ENCODE data around the gene EIF3A. TPM values are rescaled to one million over a fixed set of nuclear protein-coding genes. Genes with fewer than 3 reads are reported as not detected.
"Not testable (repeated sequence)": the region's sequence is repeated elsewhere in the genome, so short reads cannot be mapped to it uniquely, and the experiment has no call there.

Gene EIF3A
- total RNA-seq, 6 experiments from 2014 or later: 132 to 149 (median 139) TPM

DNA sequence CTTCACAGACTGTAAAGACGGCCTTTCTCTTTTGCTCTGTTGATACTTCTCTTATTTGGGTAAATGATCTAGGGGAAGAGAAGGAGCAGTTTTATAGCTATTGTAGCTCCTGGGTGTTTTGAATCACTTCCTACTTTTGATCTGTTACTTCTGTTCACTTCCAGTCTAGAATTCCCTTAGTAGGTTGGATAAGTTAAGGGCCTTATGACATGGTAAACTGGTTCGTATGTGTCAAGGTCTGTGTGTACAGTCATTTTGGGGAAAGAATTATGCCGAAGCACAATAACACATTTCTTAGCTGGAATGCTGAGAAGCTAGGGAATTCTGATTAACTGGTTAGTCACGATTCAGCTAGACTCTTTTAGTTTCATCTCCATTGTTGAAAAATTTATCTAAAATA, 31.4 kb upstream of the EIF3A start:
- peaks cover 37% of the 10 kb centered on the region for H3K4me1 Mint-ChIP-seq (ENCODE audit: low read depth)
- no peaks in the 10 kb centered on the region for H3K9me3 Mint-ChIP-seq
- peak overlapping the region; percentile 56; the same call in 1 of the 2 replicates for H3K4me3 Mint-ChIP-seq

DNA sequence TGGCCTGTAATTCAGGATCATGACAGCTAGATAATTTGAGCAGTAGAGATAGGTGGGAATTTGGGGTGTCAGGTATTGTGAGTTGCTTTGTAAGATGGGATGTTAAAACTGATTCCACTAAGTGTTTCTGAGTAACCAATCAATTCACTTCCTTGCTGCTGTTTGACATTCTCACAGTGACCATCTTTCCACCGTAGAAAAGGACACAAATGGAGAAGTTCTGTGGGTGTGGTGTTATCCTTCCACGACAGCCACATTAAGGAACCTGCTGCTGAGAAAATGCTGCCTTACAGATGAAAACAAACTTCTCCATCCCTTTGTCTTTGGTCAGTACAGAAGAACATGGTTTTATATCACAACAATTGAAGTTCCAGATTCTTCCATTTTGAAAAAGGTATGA, 27.2 kb upstream of the EIF3A start:
- H3K4me1 Mint-ChIP-seq (ENCODE audit: low read depth): peaks cover 13% of the 10 kb centered on the region
- not testable (repeated sequence) for H3K36me3 Mint-ChIP-seq (ENCODE audit: low read depth); H3K9me3 Mint-ChIP-seq

More for the DNA sequence above, 31.4 kb upstream of the EIF3A start:
- peak overlapping the region; percentile 85 for H3K27ac Mint-ChIP-seq
- H3K27me3 Mint-ChIP-seq (ENCODE audit: insufficient read depth): no peaks in the 10 kb centered on the region; the same call in 1 of the 2 replicates
- TF ChIP-seq, protein P1, sequence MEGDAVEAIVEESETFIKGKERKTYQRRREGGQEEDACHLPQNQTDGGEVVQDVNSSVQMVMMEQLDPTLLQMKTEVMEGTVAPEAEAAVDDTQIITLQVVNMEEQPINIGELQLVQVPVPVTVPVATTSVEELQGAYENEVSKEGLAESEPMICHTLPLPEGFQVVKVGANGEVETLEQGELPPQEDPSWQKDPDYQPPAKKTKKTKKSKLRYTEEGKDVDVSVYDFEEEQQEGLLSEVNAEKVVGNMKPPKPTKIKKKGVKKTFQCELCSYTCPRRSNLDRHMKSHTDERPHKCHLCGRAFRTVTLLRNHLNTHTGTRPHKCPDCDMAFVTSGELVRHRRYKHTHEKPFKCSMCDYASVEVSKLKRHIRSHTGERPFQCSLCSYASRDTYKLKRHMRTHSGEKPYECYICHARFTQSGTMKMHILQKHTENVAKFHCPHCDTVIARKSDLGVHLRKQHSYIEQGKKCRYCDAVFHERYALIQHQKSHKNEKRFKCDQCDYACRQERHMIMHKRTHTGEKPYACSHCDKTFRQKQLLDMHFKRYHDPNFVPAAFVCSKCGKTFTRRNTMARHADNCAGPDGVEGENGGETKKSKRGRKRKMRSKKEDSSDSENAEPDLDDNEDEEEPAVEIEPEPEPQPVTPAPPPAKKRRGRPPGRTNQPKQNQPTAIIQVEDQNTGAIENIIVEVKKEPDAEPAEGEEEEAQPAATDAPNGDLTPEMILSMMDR (IDR thresholded peaks at IDR 0.05): no peak
- peak; percentile 68 for DNase-seq
- peaks cover 16% of the 10 kb centered on the region for H3K36me3 Mint-ChIP-seq (ENCODE audit: low read depth)

DNA sequence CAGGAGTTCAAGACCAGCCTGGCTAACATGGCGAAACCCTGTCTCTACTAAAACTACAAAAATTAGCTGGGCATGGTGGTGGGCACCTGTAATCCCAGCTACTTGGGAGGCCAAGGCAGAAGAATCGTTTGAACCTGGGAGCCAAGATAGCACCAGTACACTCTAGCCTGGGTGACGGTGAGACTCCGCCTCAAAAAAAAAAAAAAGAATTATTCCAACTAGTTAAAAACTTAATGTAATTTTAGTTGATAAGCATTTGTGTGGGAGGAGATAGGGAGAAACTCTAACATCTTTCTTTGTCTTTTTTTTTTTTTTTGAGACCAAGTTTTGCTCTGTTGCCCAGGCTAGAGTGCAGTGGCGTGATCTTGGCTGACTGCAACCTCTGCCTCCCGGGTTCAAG, 26.5 kb upstream of the EIF3A start:
- H3K9me3 Mint-ChIP-seq; H3K4me1 Mint-ChIP-seq (ENCODE audit: low read depth); H3K4me3 Mint-ChIP-seq; H3K36me3 Mint-ChIP-seq (ENCODE audit: low read depth); H3K27me3 Mint-ChIP-seq (ENCODE audit: insufficient read depth); DNase-seq; H3K27ac Mint-ChIP-seq: not testable (repeated sequence)

More for the DNA sequence above, 27.2 kb upstream of the EIF3A start:
- not testable (repeated sequence) for H3K4me3 Mint-ChIP-seq; H3K27ac Mint-ChIP-seq; H3K27me3 Mint-ChIP-seq (ENCODE audit: insufficient read depth); DNase-seq

DNA sequence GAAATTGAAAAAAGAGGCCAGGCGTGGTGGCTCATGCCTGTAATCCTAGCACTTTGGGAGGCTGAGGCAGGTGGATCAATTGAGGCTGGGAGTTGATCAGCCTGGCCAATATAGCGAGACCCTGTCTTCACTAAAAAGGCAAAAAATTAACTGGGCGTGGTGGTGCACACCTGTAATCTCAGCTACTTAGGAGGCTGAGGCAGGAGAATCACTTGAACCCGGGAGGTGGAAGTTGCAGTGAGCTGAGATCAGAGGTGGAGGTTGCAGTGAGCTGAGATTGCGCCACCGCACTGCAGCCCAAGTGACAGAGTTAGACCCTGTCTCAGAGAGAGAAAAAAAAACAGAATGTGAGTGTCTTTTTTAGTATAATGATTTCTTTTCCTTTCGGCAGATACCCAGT, 25.3 kb upstream of the EIF3A start:
- not testable (repeated sequence) for H3K27ac Mint-ChIP-seq; H3K9me3 Mint-ChIP-seq; H3K4me3 Mint-ChIP-seq; H3K27me3 Mint-ChIP-seq (ENCODE audit: insufficient read depth); DNase-seq; H3K36me3 Mint-ChIP-seq (ENCODE audit: low read depth)
- peaks cover 11% of the 10 kb centered on the region for H3K4me1 Mint-ChIP-seq (ENCODE audit: low read depth)

DNA sequence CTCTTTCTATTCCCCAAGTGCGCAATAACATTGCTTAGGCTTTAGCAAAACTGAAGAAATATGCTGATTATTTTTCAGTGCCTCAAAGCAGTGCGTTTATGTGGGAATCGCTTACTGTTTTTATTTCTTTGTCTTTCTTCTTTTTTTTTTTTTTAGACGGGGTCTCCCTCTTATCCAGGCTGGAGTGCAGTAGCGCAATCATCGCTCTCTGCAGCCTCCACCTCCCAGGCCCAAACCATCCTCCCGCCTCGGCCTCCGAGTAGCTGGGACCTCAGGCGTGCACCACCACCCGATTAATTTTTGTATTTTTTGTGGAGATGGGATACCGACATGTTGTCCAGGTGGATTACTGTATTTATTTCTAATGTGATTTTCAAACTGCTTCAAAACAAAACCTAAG, 24.5 kb upstream of the EIF3A start:
- Mint-ChIP-seq H3K9me3 (no peaks in the 10 kb centered on the region), H3K4me1 (ENCODE audit: low read depth) (peaks cover 19% of the 10 kb centered on the region), H3K36me3 (ENCODE audit: low read depth) (peaks cover 5% of the 10 kb centered on the region; the same call in 1 of the 2 replicates), H3K4me3 (peak overlapping the region; percentile 88), H3K27ac (no peak overlapping the region), H3K27me3 (ENCODE audit: insufficient read depth) (peaks cover 3% of the 10 kb centered on the region; the same call in 1 of the 2 replicates)
- no peak for DNase-seq
- TF ChIP-seq, protein P1 (IDR thresholded peaks at IDR 0.05): no peak

DNA sequence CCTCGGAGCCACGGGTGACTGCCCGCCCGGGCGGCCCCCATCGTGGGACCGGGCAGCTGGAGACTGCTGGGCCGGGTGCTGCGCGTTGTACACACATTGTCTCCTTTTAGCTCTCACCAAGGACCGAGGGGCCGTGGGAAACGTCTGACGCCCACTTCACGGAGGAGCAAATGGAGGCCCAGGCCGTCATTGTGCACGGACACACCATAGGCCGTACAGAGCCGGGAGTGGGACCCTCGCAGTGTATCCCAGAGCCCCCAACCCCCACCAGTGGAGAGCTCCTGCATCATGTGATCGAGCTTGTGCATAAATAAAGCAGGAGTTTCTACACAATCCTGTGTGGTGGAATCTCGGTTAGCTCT, 24.0 kb upstream of the EIF3A start:
- Mint-ChIP-seq H3K27me3 (ENCODE audit: insufficient read depth) (peaks cover 3% of the 10 kb centered on the region; the same call in 1 of the 2 replicates), H3K27ac (no peak overlapping the region), H3K36me3 (ENCODE audit: low read depth) (peaks cover 5% of the 10 kb centered on the region; the same call in 1 of the 2 replicates), H3K4me1 (ENCODE audit: low read depth) (peaks cover 19% of the 10 kb centered on the region), H3K4me3 (peak overlapping the region; percentile 88), H3K9me3 (no peaks in the 10 kb centered on the region)
- no peak for DNase-seq
- TF ChIP-seq, protein P1 (IDR thresholded peaks at IDR 0.05): no peak

DNA sequence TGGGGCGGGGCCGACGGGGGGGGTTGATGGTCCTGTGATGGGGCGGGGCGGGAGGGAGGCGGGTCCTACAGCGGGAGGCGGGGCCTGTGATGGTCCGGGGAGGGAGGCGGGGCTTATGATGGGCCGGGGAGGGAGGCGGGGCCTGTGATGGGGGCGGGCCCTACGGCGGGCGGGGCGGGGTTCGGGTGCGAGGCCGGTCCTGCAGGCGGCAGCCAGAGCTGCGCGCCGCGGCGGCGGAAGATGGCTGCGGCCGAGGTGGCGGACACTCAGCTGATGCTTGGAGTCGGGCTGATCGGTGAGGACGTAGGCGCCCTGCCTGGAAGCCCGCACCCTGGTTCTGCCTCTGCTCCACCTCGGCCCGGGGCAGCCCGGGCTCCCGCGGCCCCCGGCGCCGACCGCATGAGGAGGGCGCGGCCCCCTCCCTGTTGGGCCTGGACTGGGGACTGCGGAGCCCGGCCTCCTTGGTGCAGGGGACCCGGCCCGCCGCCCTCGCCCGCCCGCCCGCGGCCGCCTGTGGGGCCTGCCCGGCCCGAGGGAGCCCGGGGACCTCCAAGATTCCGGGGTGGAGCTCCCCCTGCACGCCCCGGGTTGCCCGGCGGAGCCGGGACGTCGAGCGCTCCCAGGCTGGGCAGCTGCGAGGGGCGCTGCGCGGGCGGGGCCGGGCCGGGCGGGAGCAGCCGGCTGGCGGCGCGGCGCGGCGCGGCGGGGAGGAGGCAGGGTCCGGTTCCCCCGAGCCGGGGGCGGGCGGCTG, 23.5 kb upstream of the EIF3A start, which contains the start of gene DENND10:
DENND10 (plus strand) TSS at position 211 of the 751 bp plus-strand sequence; CDS start at position 241, 30 bp downstream.
- TF ChIP-seq, protein P1 (IDR thresholded peaks at IDR 0.05): no peak
- Mint-ChIP-seq H3K27ac (no peak within 1 kb of the TSS), H3K4me3 (peak within 1 kb of the TSS; percentile 88), H3K9me3 (no peaks in the 10 kb centered on the region), H3K27me3 (ENCODE audit: insufficient read depth) (peaks cover 3% of the 10 kb centered on the region; the same call in 1 of the 2 replicates), H3K4me1 (ENCODE audit: low read depth) (peaks cover 19% of the 10 kb centered on the region), H3K36me3 (ENCODE audit: low read depth) (peaks cover 5% of the 10 kb centered on the region; the same call in 1 of the 2 replicates)
- peak; percentile 52 for DNase-seq

All from HFFc6 (cell line).